ENCODE measurements around the gene TSEN2.

DNA sequence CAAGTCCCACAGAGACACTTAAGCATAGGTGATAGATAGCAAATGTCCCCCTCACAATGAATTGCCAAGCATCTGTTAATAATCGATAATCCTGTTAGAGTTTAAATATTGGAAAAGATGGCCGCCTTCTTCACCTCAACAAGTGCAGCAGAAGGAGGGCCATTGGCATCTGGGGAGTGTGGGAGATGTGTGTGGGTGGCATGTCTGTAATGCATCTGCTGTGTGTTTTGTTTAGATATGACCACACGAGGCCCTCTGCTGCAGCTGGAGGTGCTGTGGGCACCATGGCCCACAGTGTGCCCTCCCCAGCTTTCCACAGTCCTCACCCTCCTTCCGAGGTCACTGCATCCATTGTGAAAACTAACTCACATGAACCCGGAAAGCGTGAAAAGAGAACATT is 85.6 kb downstream of the TSEN2 start:
- no peak for TF ChIP-seq POLR2A (IDR thresholded peaks at IDR 0.05; ENCODE audit: insufficient read depth in 1 of 2, low read depth in 2 of 2, low read length in 2 of 2)
- TF ChIP-seq ZMYM2 (CRISPR knock-in tag; IDR thresholded peaks at IDR 0.05) = no peak
- TF ChIP-seq MTF1 (CRISPR knock-in tag; IDR thresholded peaks at IDR 0.05) = no peak
